GM19395 (cell line): Measurements from ENCODE around the gene SEPTIN5.

Source experiments
- ATAC-seq: cut with Tn5 transposase; IDR thresholded peaks from one replicate; pipeline ENCODE4 v1.9.1; 2021; ENCODE audit warnings: mild to moderate bottlenecking, moderate library complexity; ENCODE audit not compliant: unreplicated experiment

Gene SEPTIN5

GRCh38 chr22:19748139-19748538, 33.8 kb downstream of the SEPTIN5 start:
- no peak for ATAC-seq

GRCh38 chr22:19748991-19749664, 34.8 kb downstream of the SEPTIN5 start:
- no peak for ATAC-seq

- ATAC-seq, result no peak
Observed at GRCh38 chr22:19749876-19750275, 35.6 kb downstream of the SEPTIN5 start.

DNA sequence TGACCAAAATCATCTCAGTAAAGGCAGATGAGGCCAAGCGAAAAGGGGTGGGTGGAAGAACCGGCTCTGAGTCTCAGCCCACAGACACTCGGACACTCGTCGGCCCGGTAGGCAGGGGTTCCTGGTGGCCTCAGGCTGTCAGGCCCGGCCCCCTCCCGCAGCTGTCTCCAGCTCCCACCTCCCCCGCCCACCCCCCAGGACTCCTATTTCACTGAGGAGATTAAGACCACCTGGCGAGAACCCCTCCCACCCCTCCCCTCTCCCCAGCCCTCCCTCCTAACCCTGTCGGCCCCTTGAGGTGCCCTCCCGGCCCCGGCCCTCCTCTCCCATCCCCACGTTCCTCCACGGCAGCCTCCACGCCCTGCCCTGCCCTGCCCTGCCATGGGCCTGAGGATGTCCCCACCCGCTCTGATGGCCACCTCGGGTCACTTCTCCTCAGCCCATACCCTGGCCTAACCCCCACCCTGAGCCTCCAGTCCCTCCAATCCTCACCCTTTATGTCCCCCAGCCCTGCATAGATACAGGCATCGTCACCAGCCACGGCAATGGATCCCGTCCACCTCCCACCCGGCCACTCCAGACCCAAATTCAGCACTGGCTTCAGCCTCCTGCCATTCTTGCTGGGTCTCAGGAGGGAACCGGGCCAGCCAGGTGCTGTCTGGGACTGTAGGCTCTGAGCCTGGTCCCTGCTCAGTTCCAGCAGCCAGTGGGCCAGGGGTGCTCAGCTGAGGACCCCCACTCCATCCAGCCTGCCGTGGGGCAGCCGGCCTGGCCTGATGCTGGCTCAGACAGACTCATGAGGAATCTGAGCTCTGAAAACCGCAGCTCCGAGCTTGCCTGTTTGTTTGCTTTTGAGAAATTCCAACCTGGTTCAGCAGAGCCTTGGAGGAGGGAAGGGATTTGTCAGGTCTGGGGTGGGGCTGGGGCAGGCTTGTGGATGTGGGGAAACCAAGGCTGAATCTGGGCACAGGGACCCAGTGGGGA, 36.5 kb downstream of the SEPTIN5 start:
- ATAC-seq, result no peak

DNA sequence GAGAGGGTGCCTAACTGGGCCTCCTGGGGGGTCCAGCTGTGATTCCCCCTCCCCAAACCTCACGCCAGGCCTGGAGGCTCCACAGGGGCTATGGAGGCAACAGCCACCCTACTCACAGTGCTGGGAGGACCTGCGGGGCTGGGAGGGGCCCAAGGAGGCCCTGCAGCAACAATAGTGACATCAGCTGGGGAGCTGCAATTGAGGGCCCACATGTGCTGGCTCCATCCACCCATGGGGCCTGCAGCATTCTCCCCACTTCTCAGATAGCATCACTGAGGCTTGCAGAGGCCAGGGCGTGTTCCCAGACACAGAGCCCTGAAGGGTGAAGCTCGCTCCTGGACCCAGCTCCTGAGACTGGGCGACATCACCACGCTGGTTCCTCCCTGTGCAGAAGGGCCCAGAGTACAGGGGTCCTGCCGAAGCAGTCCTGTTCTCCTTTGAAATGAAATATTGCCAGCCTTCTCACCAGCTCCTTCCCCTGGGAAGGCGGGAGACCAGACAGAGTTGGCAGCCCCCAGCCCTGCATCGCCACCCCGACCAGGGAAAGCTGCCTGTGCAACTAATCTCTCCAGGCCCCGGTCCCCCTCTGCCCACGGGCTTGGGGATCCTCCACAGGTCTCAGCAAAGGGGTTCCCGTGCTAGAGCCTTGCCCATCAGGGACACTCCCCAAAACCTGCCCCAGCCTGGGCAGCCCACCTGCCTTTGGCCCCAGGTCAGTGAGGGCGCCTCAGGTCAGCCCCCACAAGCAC, 37.4 kb downstream of the SEPTIN5 start:
- no peak for ATAC-seq

DNA sequence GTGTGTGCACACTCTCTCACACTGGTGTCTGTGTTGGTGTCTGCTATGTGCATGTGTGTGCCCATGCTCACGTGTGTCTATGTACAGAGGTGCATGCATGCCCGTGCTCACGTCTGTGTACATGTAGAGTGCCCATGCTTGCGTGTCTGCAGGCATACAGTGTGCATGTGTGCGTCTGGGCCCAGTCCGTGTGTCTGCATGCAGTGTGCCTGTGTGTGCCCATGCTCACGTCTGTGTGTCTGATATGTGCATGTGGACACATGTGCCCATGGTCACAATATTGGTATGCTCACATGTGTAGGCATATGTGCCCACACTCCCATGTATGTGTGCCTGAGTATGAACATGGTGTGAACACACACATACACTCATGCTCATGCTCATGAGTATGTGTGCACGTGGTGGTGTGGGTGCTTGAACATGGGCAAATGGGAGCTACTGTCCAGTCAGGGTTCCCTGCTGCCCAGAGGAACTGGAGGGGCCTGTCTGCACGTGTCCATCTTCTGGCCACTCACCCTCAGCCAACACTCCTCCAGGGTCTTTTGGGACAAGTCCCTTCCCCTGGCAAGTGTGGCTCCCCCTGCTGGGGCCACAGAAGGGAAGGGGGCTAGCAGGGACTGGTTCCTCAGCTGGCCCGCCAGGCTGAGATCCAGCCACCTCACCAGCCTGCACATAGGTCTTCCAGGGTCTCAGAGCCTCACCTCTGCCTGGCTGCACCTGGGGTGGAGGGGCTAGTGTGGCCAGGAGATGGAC, 39.0 kb downstream of the SEPTIN5 start:
- ATAC-seq, result no peak

DNA sequence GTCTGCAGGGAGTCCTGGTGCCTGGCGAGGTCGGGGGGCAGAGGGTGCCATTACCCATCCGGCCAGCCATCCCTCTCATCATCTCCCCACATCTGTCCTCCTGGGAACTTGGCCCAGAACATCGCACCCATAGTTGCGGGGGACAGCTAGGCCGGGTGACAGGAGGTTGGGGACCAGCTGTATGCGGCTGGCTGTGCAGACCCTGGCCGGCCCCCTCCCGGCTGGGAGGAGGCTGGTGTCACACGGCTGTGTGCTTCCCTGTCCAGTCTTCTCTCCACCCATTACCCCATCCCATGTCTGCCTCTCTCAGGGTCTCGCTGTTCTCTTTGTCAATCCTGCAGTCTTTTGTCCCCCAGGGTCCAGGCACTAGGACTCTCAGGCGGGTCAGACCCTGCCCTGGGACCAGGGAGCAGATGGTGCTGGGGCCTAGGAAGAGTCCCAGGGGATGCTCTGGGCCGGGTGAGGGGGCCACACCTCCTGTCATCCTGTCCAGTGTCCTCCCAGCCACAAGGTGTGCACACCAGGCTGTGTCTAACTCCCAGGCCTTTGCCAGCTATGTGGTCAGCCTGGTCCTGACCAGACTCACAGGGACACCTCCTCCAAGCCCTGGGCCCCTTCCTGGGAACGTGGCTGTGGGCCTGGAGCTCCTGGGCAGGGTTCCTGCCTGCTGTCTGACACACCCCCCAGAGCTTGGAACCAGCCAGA, 39.8 kb downstream of the SEPTIN5 start:
- no peak for ATAC-seq

GRCh38 chr22:19754701-19755144, 40.4 kb downstream of the SEPTIN5 start:
- no peak for ATAC-seq

DNA sequence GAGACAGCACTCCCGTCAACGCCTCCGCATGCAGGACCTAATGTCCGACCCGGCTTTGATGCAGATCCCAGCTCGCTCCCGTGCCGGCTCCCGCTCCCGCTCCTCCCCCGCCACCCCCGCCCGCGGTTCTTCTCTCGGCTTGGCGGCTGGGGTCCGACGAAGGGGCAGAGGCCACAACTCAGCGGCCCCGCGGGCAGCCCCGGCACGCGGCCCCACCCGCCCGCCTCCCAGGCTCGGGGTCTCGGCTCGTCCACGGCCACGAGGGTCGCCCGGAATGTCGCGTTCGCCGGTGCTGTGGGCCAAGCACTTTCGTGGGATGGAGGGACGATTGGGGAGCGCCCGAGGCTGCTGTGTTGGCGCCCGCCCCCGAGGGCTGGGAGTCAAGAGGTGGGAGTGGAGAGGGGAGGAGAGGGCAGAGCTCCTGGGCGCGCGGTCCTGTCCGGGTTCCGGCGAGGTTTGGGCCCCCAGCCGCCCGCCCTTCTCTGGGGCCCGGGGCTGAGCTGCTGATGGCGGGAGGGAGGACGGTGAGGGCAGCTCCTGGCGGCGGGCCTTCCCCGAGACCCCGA, 40.9 kb downstream of the SEPTIN5 start:
- ATAC-seq, result no peak

DNA sequence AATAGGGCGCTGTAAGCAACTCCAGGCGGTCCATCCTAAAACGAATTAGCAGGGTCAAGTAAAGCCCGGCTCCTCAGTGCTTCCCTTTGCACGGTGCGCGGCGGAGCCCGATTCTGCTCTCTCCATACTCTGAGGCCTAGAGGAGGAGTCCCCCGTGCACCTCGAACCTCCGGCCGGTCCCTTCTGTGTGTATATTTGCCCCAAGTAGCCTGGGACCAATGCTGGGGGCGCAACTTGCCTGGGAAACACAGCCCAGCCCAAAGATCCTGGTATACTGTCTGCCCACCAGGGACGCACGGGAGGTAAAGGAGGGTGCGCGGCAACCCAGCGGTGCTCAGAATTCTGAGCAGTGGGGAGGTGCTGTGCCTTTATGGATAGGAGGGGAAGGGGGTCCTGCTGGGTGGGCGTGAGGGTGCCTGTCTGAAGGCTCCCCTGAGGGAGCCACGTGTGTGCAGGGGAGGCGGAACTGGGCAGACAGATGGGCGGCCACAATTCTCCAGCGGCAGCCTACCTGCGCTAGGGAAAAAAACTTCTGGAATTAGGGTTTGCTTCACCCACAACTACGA, 41.5 kb downstream of the SEPTIN5 start:
- no peak for ATAC-seq

DNA sequence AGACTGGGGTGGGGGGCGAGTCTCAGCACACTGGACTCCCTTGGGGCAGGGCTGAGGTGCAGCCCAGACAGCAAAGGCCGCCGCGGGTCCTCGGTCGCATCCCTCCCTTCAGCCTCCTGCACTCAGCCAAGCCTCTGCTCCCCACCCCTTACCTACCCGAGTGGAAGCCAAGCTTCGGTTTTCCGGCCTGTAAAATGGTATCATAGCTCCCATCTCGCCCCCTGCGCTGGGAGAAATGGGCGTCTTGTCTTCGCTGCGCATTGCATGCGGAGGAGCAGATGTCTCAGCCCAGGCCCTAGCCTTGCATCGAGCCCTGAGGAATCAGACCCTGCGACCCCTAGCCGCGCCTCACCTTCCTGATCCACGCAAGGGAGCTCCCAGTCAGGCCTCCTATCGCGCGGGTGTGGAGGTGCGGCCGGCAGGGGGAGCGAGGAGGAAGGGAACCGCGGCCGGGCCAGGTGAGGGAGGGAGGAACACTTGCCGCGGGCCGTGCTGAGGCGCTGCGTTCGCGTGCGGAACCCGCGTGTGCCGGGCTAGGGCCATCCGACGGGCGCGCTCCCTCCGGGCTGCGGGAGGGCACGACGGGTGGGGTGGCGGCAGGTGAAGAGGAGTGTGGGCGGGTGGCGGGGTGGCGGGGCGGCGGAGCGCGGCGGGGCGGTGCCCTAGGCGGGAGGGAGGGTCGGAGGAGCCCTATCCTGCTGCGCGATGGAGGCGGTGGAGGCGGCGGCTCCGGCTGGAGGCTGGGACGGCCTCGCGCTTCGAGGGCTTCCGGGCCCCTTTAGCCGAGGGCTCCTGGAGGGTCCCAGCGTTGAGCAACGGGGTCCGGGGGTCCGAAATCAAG, 42.2 kb downstream of the SEPTIN5 start:
- no peak for ATAC-seq

GRCh38 chr22:19757140-19757984, 43.1 kb downstream of the SEPTIN5 start:
- ATAC-seq, result no peak

GRCh38 chr22:19757985-19758895, 43.9 kb downstream of the SEPTIN5 start:
- no peak for ATAC-seq

- no peak for ATAC-seq
Observed at GRCh38 chr22:19758896-19759426, 44.7 kb downstream of the SEPTIN5 start.

- no peak for ATAC-seq
Observed at GRCh38 chr22:19759427-19760057, 45.2 kb downstream of the SEPTIN5 start.
